ENCODE measurements around the gene UACA.
"Not testable (repeated sequence)": the region's sequence is repeated elsewhere in the genome, so short reads cannot be mapped to it uniquely, and the experiment has no call there.

UACA gene

GRCh38 chr15:70625011-70625410, 138.3 kb downstream of the UACA start:
- no peak overlapping the region for H3K4me3 Mint-ChIP-seq
- no peak overlapping the region for H3K27ac Mint-ChIP-seq
- H3K36me3 Mint-ChIP-seq = peaks cover 5% of the 10 kb centered on the region
- peaks cover 9% of the 10 kb centered on the region for H3K27me3 Mint-ChIP-seq
- H3K4me1 Mint-ChIP-seq = no peaks in the 10 kb centered on the region
- H3K9me3 Mint-ChIP-seq = peaks cover 9% of the 10 kb centered on the region

GRCh38 chr15:70618929-70619328, 144.4 kb downstream of the UACA start:
- Mint-ChIP-seq H3K4me1 (no peaks in the 10 kb centered on the region), H3K27me3 (peaks cover 5% of the 10 kb centered on the region), H3K9me3 (peaks cover 7% of the 10 kb centered on the region), H3K4me3 (no peak overlapping the region), H3K36me3 (peaks cover 5% of the 10 kb centered on the region), H3K27ac (no peak overlapping the region)

- H3K4me1 Mint-ChIP-seq = no peaks in the 10 kb centered on the region
- H3K27me3 Mint-ChIP-seq = peaks cover 2% of the 10 kb centered on the region
- H3K27ac Mint-ChIP-seq = no peak overlapping the region
- H3K36me3 Mint-ChIP-seq = peaks cover 2% of the 10 kb centered on the region
- no peaks in the 10 kb centered on the region for H3K9me3 Mint-ChIP-seq
- H3K4me3 Mint-ChIP-seq = no peak overlapping the region
Observed at GRCh38 chr15:70617911-70618287, 145.5 kb downstream of the UACA start.

- H3K27ac Mint-ChIP-seq = no peak overlapping the region
- H3K4me1 Mint-ChIP-seq = no peaks in the 10 kb centered on the region
- no peaks in the 10 kb centered on the region for H3K36me3 Mint-ChIP-seq
- peaks cover 2% of the 10 kb centered on the region for H3K27me3 Mint-ChIP-seq
- no peaks in the 10 kb centered on the region for H3K9me3 Mint-ChIP-seq
- H3K4me3 Mint-ChIP-seq = no peak overlapping the region
Observed at GRCh38 chr15:70617076-70617910, 146.1 kb downstream of the UACA start.

- not testable (repeated sequence) for H3K4me3 Mint-ChIP-seq, H3K27me3 Mint-ChIP-seq, H3K9me3 Mint-ChIP-seq, H3K4me1 Mint-ChIP-seq, H3K27ac Mint-ChIP-seq, H3K36me3 Mint-ChIP-seq
Observed at GRCh38 chr15:70616311-70616756, 147.0 kb downstream of the UACA start.

GRCh38 chr15:70615435-70616310, 147.7 kb downstream of the UACA start:
- Mint-ChIP-seq H3K27me3 (peaks cover 2% of the 10 kb centered on the region), H3K4me1 (no peaks in the 10 kb centered on the region), H3K36me3 (no peaks in the 10 kb centered on the region), H3K9me3 (no peaks in the 10 kb centered on the region), H3K4me3 (no peak overlapping the region), H3K27ac (no peak overlapping the region)

GRCh38 chr15:70614221-70614620, 149.1 kb downstream of the UACA start:
- no peak overlapping the region for H3K27ac Mint-ChIP-seq
- no peaks in the 10 kb centered on the region for H3K27me3 Mint-ChIP-seq
- H3K4me1 Mint-ChIP-seq = no peaks in the 10 kb centered on the region
- H3K4me3 Mint-ChIP-seq = no peak overlapping the region
- H3K9me3 Mint-ChIP-seq = no peaks in the 10 kb centered on the region
- no peaks in the 10 kb centered on the region for H3K36me3 Mint-ChIP-seq

GRCh38 chr15:70613271-70613670, 150.1 kb downstream of the UACA start:
- Mint-ChIP-seq H3K9me3 (no peaks in the 10 kb centered on the region), H3K4me1 (no peaks in the 10 kb centered on the region), H3K27ac (no peak overlapping the region), H3K27me3 (no peaks in the 10 kb centered on the region), H3K36me3 (no peaks in the 10 kb centered on the region), H3K4me3 (no peak overlapping the region)

- Mint-ChIP-seq H3K36me3 (no peaks in the 10 kb centered on the region), H3K27me3 (no peaks in the 10 kb centered on the region), H3K27ac (no peak overlapping the region), H3K4me1 (no peaks in the 10 kb centered on the region), H3K9me3 (no peaks in the 10 kb centered on the region), H3K4me3 (no peak overlapping the region)
Observed at GRCh38 chr15:70611286-70611685, 152.1 kb downstream of the UACA start.

- H3K27me3 Mint-ChIP-seq = no peaks in the 10 kb centered on the region
- H3K36me3 Mint-ChIP-seq = no peaks in the 10 kb centered on the region
- H3K27ac Mint-ChIP-seq = no peak overlapping the region
- no peaks in the 10 kb centered on the region for H3K4me1 Mint-ChIP-seq
- no peaks in the 10 kb centered on the region for H3K9me3 Mint-ChIP-seq
- no peak overlapping the region for H3K4me3 Mint-ChIP-seq
Observed at GRCh38 chr15:70610541-70610940, 152.8 kb downstream of the UACA start.

- no peaks in the 10 kb centered on the region for H3K4me1 Mint-ChIP-seq
- no peak overlapping the region for H3K4me3 Mint-ChIP-seq
- no peaks in the 10 kb centered on the region for H3K27me3 Mint-ChIP-seq
- no peaks in the 10 kb centered on the region for H3K9me3 Mint-ChIP-seq
- H3K36me3 Mint-ChIP-seq = no peaks in the 10 kb centered on the region
- no peak overlapping the region for H3K27ac Mint-ChIP-seq
Observed at GRCh38 chr15:70609889-70610288, 153.5 kb downstream of the UACA start.

- no peaks in the 10 kb centered on the region for H3K36me3 Mint-ChIP-seq
- no peak overlapping the region for H3K4me3 Mint-ChIP-seq
- H3K27ac Mint-ChIP-seq = no peak overlapping the region
- H3K27me3 Mint-ChIP-seq = no peaks in the 10 kb centered on the region
- H3K4me1 Mint-ChIP-seq = no peaks in the 10 kb centered on the region
- no peaks in the 10 kb centered on the region for H3K9me3 Mint-ChIP-seq
Observed at GRCh38 chr15:70608144-70608543, 155.2 kb downstream of the UACA start.

- no peak overlapping the region for H3K4me3 Mint-ChIP-seq
- H3K27ac Mint-ChIP-seq = no peak overlapping the region
- H3K4me1 Mint-ChIP-seq = no peaks in the 10 kb centered on the region
- no peaks in the 10 kb centered on the region for H3K27me3 Mint-ChIP-seq
- no peaks in the 10 kb centered on the region for H3K9me3 Mint-ChIP-seq
- no peaks in the 10 kb centered on the region for H3K36me3 Mint-ChIP-seq
Observed at GRCh38 chr15:70605606-70606410, 157.6 kb downstream of the UACA start.

GRCh38 chr15:70604666-70605315, 158.6 kb downstream of the UACA start:
- Mint-ChIP-seq H3K27ac (no peak overlapping the region), H3K27me3 (no peaks in the 10 kb centered on the region), H3K4me1 (no peaks in the 10 kb centered on the region), H3K36me3 (peaks cover 2% of the 10 kb centered on the region), H3K4me3 (no peak overlapping the region), H3K9me3 (peaks cover 2% of the 10 kb centered on the region)

Data from activated naive CD4-positive, alpha-beta T cell treated with anti-CD3 and anti-CD28 coated beads, Interleukin-2, amount 50 U/mL, for 24 hours (primary cell).